Keratinocyte (primary cell): ENCODE results near the gene RAB11FIP5. TPM values are rescaled to one million over a fixed set of nuclear protein-coding genes. Genes with fewer than 3 reads are reported as not detected.

Experiments used
- DNase-seq: peaks from one replicate; pipeline ENCODE4 v3.0.0-alpha.2; 2011; ENCODE audit warnings: low read depth, missing footprints, low spot score
- FAIRE-seq: peaks from 2 replicates; lab custom pipeline; 2011; peaks lifted over from hg19 to GRCh38; lab: Jason Lieb, UNC
- H2AFZ ChIP-seq: 2 replicates; pipeline ENCODE4 v1.6.0; 2012; ENCODE audit warnings: low read length, control low read depth, inconsistent platforms; ENCODE audit not compliant: control insufficient read depth
- H3K27ac ChIP-seq: 2 replicates; pipeline ENCODE4 v1.5.1; 2011; ENCODE audit warnings: low read length; ENCODE audit not compliant: control insufficient read depth, insufficient read depth
- H3K27me3 ChIP-seq: 3 replicates; pipeline ENCODE4 v1.6.0; 2011; ENCODE audit warnings: low read length; ENCODE audit not compliant: control insufficient read depth, insufficient read depth; ENCODE audit errors: extremely low read depth
- H3K36me3 ChIP-seq, 2 experiments: 2 replicates in 1 of 2; 3 replicates in 1 of 2; pipeline ENCODE4 v1.5.1; 2011; ENCODE audit warnings: low read length in 2 of 2, mild to moderate bottlenecking in 1 of 2; ENCODE audit not compliant: control insufficient read depth in 2 of 2, insufficient read depth in 2 of 2; ENCODE audit errors: extremely low read depth in 1 of 2
- H3K4me1 ChIP-seq: 3 replicates; pipeline ENCODE4 v1.5.1; 2011; ENCODE audit warnings: low read length; ENCODE audit not compliant: control insufficient read depth, insufficient read depth; ENCODE audit errors: extremely low read depth
- H3K4me2 ChIP-seq: 3 replicates; pipeline ENCODE4 v1.6.0; 2011; ENCODE audit warnings: low read depth, low read length; ENCODE audit not compliant: control insufficient read depth, insufficient read depth; ENCODE audit errors: extremely low read depth
- H3K4me3 ChIP-seq, 3 experiments: fragments of 200-600 bp in 1 of 3; sonication (generic) in 1 of 3; 2 replicates in 2 of 3; 3 replicates in 1 of 3; pipeline ENCODE4 v1.5.1; 2011 to 2016; ENCODE audit warnings: low read length in 3 of 3, mild to moderate bottlenecking in 3 of 3, control low read depth in 2 of 3, inconsistent platforms in 1 of 3, low read depth in 1 of 3, mixed read lengths in 1 of 3, mixed run types in 1 of 3, moderate library complexity in 1 of 3; ENCODE audit not compliant: control insufficient read depth in 2 of 3, insufficient read depth in 2 of 3; ENCODE audit errors: extremely low read depth in 1 of 3
- H3K79me2 ChIP-seq: 2 replicates; pipeline ENCODE4 v1.6.0; 2012; ENCODE audit warnings: low read length; ENCODE audit not compliant: control insufficient read depth, insufficient read depth
- H3K9ac ChIP-seq: 3 replicates; pipeline ENCODE4 v1.6.0; 2011; ENCODE audit warnings: low read length; ENCODE audit not compliant: control insufficient read depth, insufficient read depth; ENCODE audit errors: extremely low read depth
- H3K9me1 ChIP-seq: 3 replicates; pipeline ENCODE4 v1.6.0; 2011; ENCODE audit warnings: low read length; ENCODE audit not compliant: control insufficient read depth, insufficient read depth; ENCODE audit errors: extremely low read depth
- H3K9me3 ChIP-seq: 2 replicates; pipeline ENCODE4 v1.5.1; 2012; ENCODE audit warnings: low read depth, low read length; ENCODE audit not compliant: control insufficient read depth
- H4K20me1 ChIP-seq: 3 replicates; pipeline ENCODE4 v1.6.0; 2011; ENCODE audit warnings: low read length; ENCODE audit not compliant: control insufficient read depth, insufficient read depth; ENCODE audit errors: extremely low read depth
- CTCF ChIP-seq, 3 experiments: IDR thresholded peaks in 1 of 3; conservative IDR thresholded peaks in 1 of 3; optimal IDR thresholded peaks in 1 of 3; 2 replicates in 2 of 3; 3 replicates in 1 of 3; pipeline versions ENCODE3 to v1.5.1; 2011; ENCODE audit warnings: low read length in 3 of 3, mild to moderate bottlenecking in 3 of 3, moderate library complexity in 2 of 3, control low read depth in 1 of 3, inconsistent platforms in 1 of 3; ENCODE audit not compliant: insufficient read depth in 2 of 3; ENCODE audit errors: extremely low read depth in 1 of 3
- EZH2 ChIP-seq: IDR thresholded peaks from one replicate; pipeline ENCODE4 v1.6.1; 2012; ENCODE audit warnings: inconsistent platforms, mild to moderate bottlenecking, low read length, moderate library complexity
- dilution Hi-C: fragments of 300-500 bp; cut with MboI; formaldehyde crosslinking; loops from one replicate; pipeline ENCODE4 v1.7.0; 2020; ENCODE audit warnings: low sequenced_read_pairs; ENCODE audit not compliant: extremely low pct_ligation_motif_present
- polyA plus RNA-seq, 5 experiments: library from polyadenylated mRNA; depleted of rRNA in 3 of 5; stranded (reverse) in 3 of 5; stranded (forward) in 1 of 5; unstranded in 1 of 5; fragments of >200 nt; gene quantifications; 1 replicate in 1 of 5; 2 replicates in 3 of 5; 3 replicates in 1 of 5; pipeline versions ENCODE4 v1.2.1 to v1.2.3, GENCODE V29; 2011 to 2012; ENCODE audit warnings: missing spikeins in 2 of 5, low read depth in 1 of 5, low replicate concordance in 1 of 5

RAB11FIP5 gene
- polyA plus RNA-seq, 1 donor (not counting 4 experiments of a cell fraction or from before 2014, with no cell fraction given): 40.1 TPM

GRCh38 chr2:73033766-73034381, 78.9 kb downstream of the RAB11FIP5 start:
- dilution Hi-C loops: no loop called here

GRCh38 chr2:73033142-73033765, 79.5 kb downstream of the RAB11FIP5 start:
- H3K4me2 ChIP-seq: no peak overlapping the region
- H3K4me3 ChIP-seq: no peak overlapping the region
- no peaks in the 10 kb centered on the region for H3K27me3 ChIP-seq
- H3K4me1 ChIP-seq: no peaks in the 10 kb centered on the region
- peaks cover 3% of the 10 kb centered on the region for H3K9me1 ChIP-seq
- H3K9me3 ChIP-seq: no peaks in the 10 kb centered on the region
- TF ChIP-seq EZH2 (no peak), CTCF (optimal IDR thresholded peaks at IDR 0.05 in 1 of 3, IDR thresholded peaks at IDR 0.05 in 1 of 3, conservative IDR thresholded peaks at IDR 0.05 in 1 of 3; ENCODE audit: extremely low read depth in 1 of 3, insufficient read depth in 2 of 3, low read length in 3 of 3) (no peak)
- no peak overlapping the region for H3K9ac ChIP-seq
- FAIRE-seq (no peak), DNase-seq (no peak)
- no peak overlapping the region for H3K27ac ChIP-seq
- H3K79me2 ChIP-seq: no peaks in the 10 kb centered on the region
- H3K36me3 ChIP-seq: no peaks in the 10 kb centered on the region
- H4K20me1 ChIP-seq: no peaks in the 10 kb centered on the region
- H2AFZ ChIP-seq: no peak overlapping the region
- dilution Hi-C loops: no loop called here

More at GRCh38 chr2:73033766-73034381, 78.9 kb downstream of the RAB11FIP5 start:
- no peak overlapping the region for H3K27ac ChIP-seq
- peaks cover 3% of the 10 kb centered on the region for H3K9me1 ChIP-seq
- H3K9ac ChIP-seq: no peak overlapping the region
- no peak overlapping the region for H3K4me2 ChIP-seq
- no peak overlapping the region for H3K4me3 ChIP-seq
- H3K36me3 ChIP-seq: no peaks in the 10 kb centered on the region
- H3K27me3 ChIP-seq: no peaks in the 10 kb centered on the region
- TF ChIP-seq CTCF (optimal IDR thresholded peaks at IDR 0.05 in 1 of 3, IDR thresholded peaks at IDR 0.05 in 1 of 3, conservative IDR thresholded peaks at IDR 0.05 in 1 of 3; ENCODE audit: extremely low read depth in 1 of 3, insufficient read depth in 2 of 3, low read length in 3 of 3): no peak
- TF ChIP-seq EZH2: no peak
- no peak overlapping the region for H2AFZ ChIP-seq
- DNase-seq: no peak
- H3K4me1 ChIP-seq: no peaks in the 10 kb centered on the region
- H3K79me2 ChIP-seq: no peaks in the 10 kb centered on the region
- no peaks in the 10 kb centered on the region for H3K9me3 ChIP-seq
- H4K20me1 ChIP-seq: no peaks in the 10 kb centered on the region
- FAIRE-seq: no peak
